ENCODE results near the gene LGI1. TPM values are rescaled to one million over a fixed set of nuclear protein-coding genes. Genes with fewer than 3 reads are reported as not detected.

LGI1 gene
- total and polyA plus RNA-seq, 2 of the 8 experiments (the other 6 are each of a cell fraction or from before 2014, with no cell fraction given) = 0.15 TPM; not detected in 1

- no peak for TF ChIP-seq CHD7 (IDR thresholded peaks at IDR 0.05; ENCODE audit: insufficient replicate concordance, low read length)
These were observed 49.6 kb downstream of the LGI1 start (continued) for GRCh38 chr10:93807371-93807770.
